HG02870 (cell line): Measurements from ENCODE around the gene NFKB1.
A peak's percentile ranks its signal among the peaks of the same experiment; 100 is the strongest.
"Not testable (repeated sequence)": the region's sequence is repeated elsewhere in the genome, so short reads cannot be mapped to it uniquely, and the experiment has no call there.

Source experiments
- ATAC-seq: cut with Tn5 transposase; IDR thresholded peaks from one replicate; pipeline ENCODE4 v1.9.1; 2021; ENCODE audit warnings: mild to moderate bottlenecking, moderate library complexity; ENCODE audit not compliant: unreplicated experiment

The NFKB1 gene

GRCh38 chr4:102500696-102501446 is at the start of gene NFKB1:
Gene NFKB1 (plus strand): TSS chr4:102501359. CDS start chr4:102525519, 24,160 bp downstream.
- ATAC-seq = peak; percentile 56

GRCh38 chr4:102452854-102453253 is 48.3 kb upstream of the NFKB1 start:
- ATAC-seq = no peak

- no peak for ATAC-seq
Measured at GRCh38 chr4:102453827-102454226, 47.3 kb upstream of the NFKB1 start.

GRCh38 chr4:102454268-102454667 is 46.9 kb upstream of the NFKB1 start:
- no peak for ATAC-seq

- ATAC-seq = no peak
Measured at GRCh38 chr4:102454981-102455685, 46.0 kb upstream of the NFKB1 start.

- ATAC-seq = no peak
Measured at GRCh38 chr4:102455750-102456149, 45.4 kb upstream of the NFKB1 start.

- no peak for ATAC-seq
Measured at GRCh38 chr4:102466298-102466697, 34.9 kb upstream of the NFKB1 start.

GRCh38 chr4:102469806-102470205 is 31.4 kb upstream of the NFKB1 start:
- ATAC-seq = no peak

GRCh38 chr4:102472441-102473013 is 28.6 kb upstream of the NFKB1 start:
- ATAC-seq = no peak

GRCh38 chr4:102473476-102473875 is 27.7 kb upstream of the NFKB1 start:
- no peak for ATAC-seq

- no peak for ATAC-seq
Measured at GRCh38 chr4:102474736-102475504, 26.2 kb upstream of the NFKB1 start.

- ATAC-seq = no peak
Measured at GRCh38 chr4:102477657-102478056, 23.5 kb upstream of the NFKB1 start.

GRCh38 chr4:102478186-102478585 is 23.0 kb upstream of the NFKB1 start:
- no peak for ATAC-seq

- ATAC-seq = not testable (repeated sequence)
Measured at GRCh38 chr4:102479832-102480231, 21.3 kb upstream of the NFKB1 start.

- ATAC-seq = no peak
Measured at GRCh38 chr4:102483120-102483519, 18.0 kb upstream of the NFKB1 start.

GRCh38 chr4:102483990-102484692 is 17.0 kb upstream of the NFKB1 start:
- not testable (repeated sequence) for ATAC-seq

- no peak for ATAC-seq
Measured at GRCh38 chr4:102492531-102493241, 8.5 kb upstream of the NFKB1 start.

- no peak for ATAC-seq
Measured at GRCh38 chr4:102493257-102493656, 7.9 kb upstream of the NFKB1 start.

GRCh38 chr4:102493794-102494193 is 7.4 kb upstream of the NFKB1 start:
- peak; percentile 48 for ATAC-seq

GRCh38 chr4:102494603-102495002 is 6.6 kb upstream of the NFKB1 start:
- no peak for ATAC-seq
